Gastroesophageal sphincter (tissue), 4 donors: ENCODE measurements around the gene ALOXE3. TPM values are rescaled to one million over a fixed set of nuclear protein-coding genes. Genes with fewer than 3 reads are reported as not detected.

Experiments
- ATAC-seq: fragments of 150-250 bp; one replicate; pipeline ENCODE4 v1.9.1; 2016; ENCODE audit warnings: mild to moderate bottlenecking, moderate library complexity
- H3K27ac ChIP-seq, 4 donors: fragments of 200-600 bp; sonication (generic) in 3 of 4; 1 replicate in 3 of 4; 2 replicates in 1 of 4; pipeline ENCODE4 v1.5.1; 2016 to 2019
- H3K27me3 ChIP-seq: fragments of 200-600 bp; sonication (generic); one replicate; pipeline ENCODE4 v1.5.1; 2019
- H3K36me3 ChIP-seq, 2 donors: fragments of 200-600 bp; sonication (generic); one replicate each; pipeline ENCODE4 v1.5.1; 2019; ENCODE audit warnings: control low read depth in 1 of 2
- H3K4me1 ChIP-seq, 3 donors: fragments of 200-600 bp; sonication (generic); 1 replicate in 2 of 3; 2 replicates in 1 of 3; pipeline ENCODE4 v1.5.1; 2016 to 2019; ENCODE audit warnings: control low read depth in 2 of 3
- H3K4me3 ChIP-seq, 2 donors: fragments of 200-600 bp; sonication (generic); one replicate each; pipeline ENCODE4 v1.5.1; 2019; ENCODE audit warnings: mild to moderate bottlenecking in 1 of 2, moderate library complexity in 1 of 2
- H3K9me3 ChIP-seq, 3 donors: fragments of 200-600 bp; sonication (generic); one replicate each; pipeline ENCODE4 v1.5.1; 2017 to 2019; ENCODE audit warnings: control low read depth in 2 of 3
- CTCF ChIP-seq, 4 experiments: fragments of 200-600 bp in 2 of 4; fragments of 450-650 bp in 2 of 4; sonication (generic) in 1 of 4; IDR thresholded peaks; one replicate each; pipeline ENCODE4 v1.5.1; 2017 to 2019; ENCODE audit warnings: antibody characterized with exemption in 4 of 4, mild to moderate bottlenecking in 2 of 4, moderate library complexity in 2 of 4
- EP300 ChIP-seq: sonication (generic); formaldehyde crosslinking; IDR thresholded peaks from one replicate; pipeline ENCODE4 v1.6.1; 2017; ENCODE audit warnings: antibody characterized with exemption, mild to moderate bottlenecking
- POLR2A ChIP-seq, 2 donors: fragments of 450-650 bp; IDR thresholded peaks; one replicate each; pipeline ENCODE4 v1.6.1; 2017; ENCODE audit warnings: antibody characterized with exemption in 2 of 2, mild to moderate bottlenecking in 2 of 2, moderate library complexity in 1 of 2
- POLR2AphosphoS5 ChIP-seq: sonication (generic); formaldehyde crosslinking; IDR thresholded peaks from one replicate; pipeline ENCODE4 v1.6.1; 2017; ENCODE audit warnings: antibody characterized with exemption
- WGBS, 2 donors: methylation state at CpG; one replicate each; pipeline ENCODE4 v1.1.5; 2018; ENCODE audit warnings: low coverage in 1 of 2; 5-methylcytosine and 5-hydroxymethylcytosine counted together
- total RNA-seq, 4 donors: library from RNA; depleted of rRNA; stranded (reverse); fragments of >200 nt; gene quantifications; one replicate each; pipeline ENCODE4 v1.1.0, GENCODE V29; 2016

ALOXE3 gene
- total RNA-seq, 4 donors from 2014 or later, result 0.37 TPM; not detected in 3

DNA sequence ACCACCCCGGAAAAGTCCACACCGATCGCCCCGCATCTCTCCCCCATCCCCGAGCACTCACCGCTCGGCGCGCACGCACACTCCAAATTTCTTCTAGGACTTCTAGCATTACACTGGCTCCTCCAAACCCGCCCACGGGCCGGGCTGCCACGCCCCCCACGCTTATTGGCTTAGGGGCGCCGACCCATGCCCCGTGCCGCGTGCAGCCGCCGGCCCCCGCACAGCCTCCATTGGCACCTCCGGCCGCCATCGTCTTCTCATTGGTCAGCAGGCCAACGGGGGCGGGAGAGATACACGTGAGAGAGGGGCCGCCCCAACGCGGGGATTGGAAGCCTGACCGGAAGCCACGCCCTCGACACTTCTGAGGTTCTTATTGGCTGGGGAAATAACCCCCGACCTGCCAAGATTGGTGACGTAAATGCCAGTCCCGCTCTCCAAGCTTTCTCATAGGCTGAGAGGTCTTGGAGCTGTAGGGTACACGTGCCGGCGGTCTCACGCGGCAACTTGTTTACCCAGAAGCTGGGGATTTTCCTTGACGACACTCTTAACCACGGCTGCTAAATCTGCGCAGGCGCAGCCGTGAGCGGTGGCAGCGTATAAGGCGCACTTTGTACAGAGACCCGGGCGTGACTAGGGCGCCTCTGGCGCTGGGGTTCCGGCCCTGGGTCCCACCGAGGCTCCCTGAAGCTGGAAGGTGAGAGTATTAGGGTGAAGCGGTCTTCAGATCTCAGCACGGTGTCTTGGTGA lies 38.1 kb upstream of the ALOXE3 start:
- peak overlapping the region; percentile 79 to 91 for H3K4me3 ChIP-seq
- peaks cover 0 to 29% of the 10 kb centered on the region in 2 donors for H3K36me3 ChIP-seq
- peak overlapping the region; percentile 99 to 100 (median 99) for H3K27ac ChIP-seq
- peaks cover 0 to 62% (median 32%) of the 10 kb centered on the region in 3 donors for H3K4me1 ChIP-seq
- no peaks in the 10 kb centered on the region for H3K9me3 ChIP-seq
- WGBS, 2 donors, result 0 to 2% methylated on average over 13 to 18 of the region's 59 CpGs
- H3K27me3 ChIP-seq, result no peaks in the 10 kb centered on the region
- peak; percentile 74 for ATAC-seq
- TF ChIP-seq POLR2AphosphoS5, result peak; percentile 100
- peak; percentile 32 for TF ChIP-seq EP300
- TF ChIP-seq CTCF (IDR thresholded peaks at IDR 0.05), result peak in 1 of 4 experiments; percentile 26
- peak; percentile 100 for TF ChIP-seq POLR2A (IDR thresholded peaks at IDR 0.05)

- 0% methylated on average over 5 to 6 of the region's 11 CpGs for WGBS, 2 donors
- H3K4me1 ChIP-seq, result peaks cover 0 to 58% (median 27%) of the 10 kb centered on the region in 3 donors
Measured at GRCh38 chr17:8155996-8156245, 37.6 kb upstream of the ALOXE3 start.

GRCh38 chr17:8155231-8155995 lies 37.1 kb upstream of the ALOXE3 start:
- Histone ChIP-seq H3K36me3 (peaks cover 0 to 24% of the 10 kb centered on the region in 2 donors), H3K27me3 (no peaks in the 10 kb centered on the region), H3K27ac (peak overlapping the region; percentile 99 to 100 (median 99)), H3K9me3 (no peaks in the 10 kb centered on the region), H3K4me3 (peak overlapping the region; percentile 79 to 91), H3K4me1 (peaks cover 0 to 58% (median 27%) of the 10 kb centered on the region in 3 donors)
- TF ChIP-seq CTCF (IDR thresholded peaks at IDR 0.05) (peak in 2 of 4 experiments; percentile 10 to 16), POLR2A (IDR thresholded peaks at IDR 0.05) (no peak)
- 9 to 11% methylated on average over 5 to 11 of the region's 14 CpGs for WGBS, 2 donors
- no peak for ATAC-seq

More at GRCh38 chr17:8155996-8156245, 37.6 kb upstream of the ALOXE3 start:
- Histone ChIP-seq H3K4me3 (peak overlapping the region; percentile 79 to 91), H3K36me3 (peaks cover 0 to 24% of the 10 kb centered on the region in 2 donors), H3K9me3 (no peaks in the 10 kb centered on the region), H3K27ac (peak overlapping the region; percentile 99 to 100 (median 99)), H3K27me3 (no peaks in the 10 kb centered on the region)
- TF ChIP-seq CTCF (IDR thresholded peaks at IDR 0.05) (no peak), POLR2A (IDR thresholded peaks at IDR 0.05) (no peak), POLR2AphosphoS5 (no peak), EP300 (no peak)
- ATAC-seq, result no peak

DNA sequence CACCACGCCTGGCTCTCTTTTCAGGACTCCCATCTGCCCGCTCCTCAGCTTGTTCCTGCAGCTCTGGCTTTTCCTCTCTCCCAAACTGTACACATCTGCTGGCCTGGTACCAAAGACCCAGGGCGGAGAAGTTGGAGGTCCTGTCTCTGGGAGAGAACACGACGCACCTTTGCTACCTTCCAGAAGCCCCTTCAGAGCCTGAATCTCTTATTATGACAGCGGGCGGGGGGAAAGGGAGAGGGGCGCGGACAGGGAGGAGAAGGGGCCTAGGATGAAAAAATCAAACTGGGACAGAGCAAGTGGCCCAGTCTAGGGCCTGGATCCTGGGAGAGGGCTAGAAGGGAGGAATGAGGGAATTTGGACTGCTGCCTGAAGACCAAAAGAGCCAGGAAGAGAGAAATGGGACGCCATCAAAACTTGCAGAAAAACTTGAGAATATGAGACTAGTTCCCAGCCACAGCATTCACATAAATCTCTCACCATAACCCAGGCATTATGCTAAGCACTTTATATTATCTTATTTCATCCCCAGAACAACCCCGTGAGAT lies 36.4 kb upstream of the ALOXE3 start:
- peaks cover 0 to 26% of the 10 kb centered on the region in 2 donors for H3K36me3 ChIP-seq
- H3K27me3 ChIP-seq, result no peaks in the 10 kb centered on the region
- no peak for TF ChIP-seq POLR2AphosphoS5
- TF ChIP-seq POLR2A (IDR thresholded peaks at IDR 0.05), result no peak
- TF ChIP-seq EP300, result no peak
- no peak for TF ChIP-seq CTCF (IDR thresholded peaks at IDR 0.05)
- ATAC-seq, result no peak
- H3K4me1 ChIP-seq, result peaks cover 0 to 58% (median 35%) of the 10 kb centered on the region in 3 donors
- WGBS, 2 donors, result 2 to 18% methylated on average over 4 to 5 of the region's 11 CpGs
- peak overlapping the region; percentile 79 to 91 for H3K4me3 ChIP-seq
- no peaks in the 10 kb centered on the region for H3K9me3 ChIP-seq
- H3K27ac ChIP-seq, result peak overlapping the region; percentile 99 to 100 (median 99)
